PFSK-1 (cell line): ENCODE results near the gene GNGT1.

Source experiments
- FOXP2 ChIP-seq: optimal IDR thresholded peaks from 2 replicates; pipeline ENCODE3; 2011; ENCODE audit warnings: borderline replicate concordance, control low read depth, inconsistent platforms; ENCODE audit not compliant: insufficient read depth; ENCODE audit errors: extremely low read length, extremely low read depth
- POLR2AphosphoS5 ChIP-seq: IDR thresholded peaks from 2 replicates; pipeline ENCODE4 v1.6.1; 2012; ENCODE audit warnings: low read depth, mild to moderate bottlenecking, control low read depth, low read length, moderate library complexity
- REST ChIP-seq, 2 experiments: IDR thresholded peaks; 2 replicates each; pipeline versions ENCODE4 v1.6.1 to v1.8.0; 2011 to 2012; ENCODE audit warnings: low read depth in 2 of 2, low read length in 2 of 2, control low read depth in 1 of 2, inconsistent platforms in 1 of 2, mild to moderate bottlenecking in 1 of 2, moderate library complexity in 1 of 2; ENCODE audit not compliant: insufficient read depth in 1 of 2
- SIN3A ChIP-seq: IDR thresholded peaks from 2 replicates; pipeline ENCODE4 v1.6.1; 2012; ENCODE audit warnings: mild to moderate bottlenecking, low read length, moderate library complexity, borderline replicate concordance; ENCODE audit not compliant: insufficient read depth
- TAF1 ChIP-seq: IDR thresholded peaks from 2 replicates; pipeline ENCODE4 v1.6.1; 2012; ENCODE audit warnings: low read length, control low read depth, borderline replicate concordance; ENCODE audit not compliant: insufficient read depth

GRCh38 chr7:93895859-93896600, 10.3 kb upstream of the GNGT1 start:
- TF ChIP-seq TAF1 (no peak), POLR2AphosphoS5 (no peak), FOXP2 (no peak), REST (IDR thresholded peaks at IDR 0.05; ENCODE audit: insufficient read depth in 1 of 2, low read depth in 2 of 2, low read length in 2 of 2) (no peak), SIN3A (no peak)
